ENCODE measurements around the gene PCDHB13.
"Not testable (repeated sequence)": the region's sequence is repeated elsewhere in the genome, so short reads cannot be mapped to it uniquely, and the experiment has no call there.

PCDHB13 gene

GRCh38 chr5:141201126-141201525 is 12.6 kb upstream of the PCDHB13 start:
- not testable (repeated sequence) for H3K27ac ChIP-seq; DNase-seq (ENCODE audit: low read depth, low spot score)

- not testable (repeated sequence) for DNase-seq (ENCODE audit: low read depth, low spot score); H3K27ac ChIP-seq
These were observed 12.1 kb upstream of the PCDHB13 start for GRCh38 chr5:141201646-141202045.

DNA sequence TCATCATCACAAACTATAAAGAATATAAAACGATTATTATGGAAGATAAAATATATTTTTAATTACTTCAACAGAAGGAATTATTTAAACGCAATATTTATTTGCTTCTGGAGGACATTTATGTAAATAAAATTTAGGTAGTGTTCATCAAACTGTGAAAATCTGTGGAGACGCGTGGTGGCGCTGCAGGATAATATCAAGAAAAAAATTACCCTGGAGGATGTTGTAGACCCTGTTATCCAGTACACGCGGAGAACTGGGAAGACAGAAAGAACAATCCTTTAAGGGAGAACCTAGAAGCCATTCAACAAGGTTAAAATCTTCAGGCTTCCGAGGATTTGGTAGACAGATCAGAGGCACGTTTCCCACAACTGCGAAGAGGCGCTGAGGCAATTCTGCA is 5.2 kb upstream of the PCDHB13 start, which contains the start of gene PCDHB12:
TSS of gene PCDHB12 (plus strand) at position 242 of the 400 bp plus-strand sequence. CDS start 189 bp downstream, outside the sequence.
- no peak within 1 kb of the TSS for H3K27ac ChIP-seq
- DNase-seq (ENCODE audit: low read depth, low spot score): no peak

GRCh38 chr5:141210281-141210680 is 3.4 kb upstream of the PCDHB13 start:
- DNase-seq (ENCODE audit: low read depth, low spot score); H3K27ac ChIP-seq: not testable (repeated sequence)

DNA sequence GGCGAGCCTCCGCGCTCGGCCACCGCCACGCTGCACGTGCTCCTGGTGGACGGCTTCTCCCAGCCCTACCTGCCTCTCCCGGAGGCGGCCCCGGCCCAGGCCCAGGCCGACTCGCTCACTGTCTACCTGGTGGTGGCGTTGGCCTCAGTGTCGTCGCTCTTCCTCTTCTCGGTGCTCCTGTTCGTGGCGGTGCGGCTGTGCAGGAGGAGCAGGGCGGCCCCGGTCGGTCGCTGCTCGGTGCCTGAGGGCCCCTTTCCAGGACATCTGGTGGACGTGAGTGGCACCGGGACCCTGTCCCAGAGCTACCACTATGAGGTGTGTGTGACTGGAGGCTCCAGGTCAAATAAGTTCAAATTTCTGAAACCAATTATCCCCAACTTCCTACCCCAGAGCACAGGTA is 2.9 kb upstream of the PCDHB13 start:
- not testable (repeated sequence) for H3K27ac ChIP-seq; DNase-seq (ENCODE audit: low read depth, low spot score)

GRCh38 chr5:141214583-141214982 is 864 bp downstream of the PCDHB13 start:
- H3K27ac ChIP-seq; DNase-seq (ENCODE audit: low read depth, low spot score): not testable (repeated sequence)

GRCh38 chr5:141215504-141215903 is 1.8 kb downstream of the PCDHB13 start:
- DNase-seq (ENCODE audit: low read depth, low spot score); H3K27ac ChIP-seq: not testable (repeated sequence)

- H3K27ac ChIP-seq; DNase-seq (ENCODE audit: low read depth, low spot score): not testable (repeated sequence)
These were observed 2.3 kb downstream of the PCDHB13 start for GRCh38 chr5:141216035-141216434.

DNA sequence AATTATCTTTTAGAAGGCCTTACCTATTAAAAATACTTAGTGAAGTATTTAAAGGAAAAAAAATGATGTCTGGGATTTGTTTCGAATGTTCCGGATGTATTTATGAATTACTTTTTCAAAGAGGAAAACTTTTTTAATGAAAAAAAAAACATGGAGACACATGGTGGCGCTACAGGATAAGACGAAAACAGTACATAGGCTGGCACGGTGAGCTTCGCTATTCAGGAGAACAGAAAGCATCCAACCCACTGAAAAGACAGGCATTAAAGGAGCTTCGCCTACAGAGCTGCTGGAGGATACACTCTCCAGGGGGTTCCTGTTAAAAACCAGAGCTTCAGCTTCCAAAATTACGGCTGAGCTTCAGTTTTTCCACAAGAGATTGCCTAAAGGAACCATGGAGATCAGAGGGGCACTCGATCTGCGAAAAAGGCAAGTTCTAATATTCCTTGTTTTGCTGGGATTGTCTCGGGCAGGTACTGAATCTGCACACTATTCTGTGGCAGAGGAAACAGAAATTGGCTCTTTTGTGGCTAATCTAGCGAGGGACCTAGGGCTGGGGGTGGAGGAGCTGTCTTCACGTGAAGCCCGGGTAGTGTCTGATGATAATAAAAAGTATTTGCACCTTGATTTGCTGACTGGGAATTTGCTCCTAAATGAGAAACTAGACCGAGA is 9.5 kb downstream of the PCDHB13 start, which contains the start of gene PCDHB14:
TSS of gene PCDHB14 (plus strand) at position 232 of the 672 bp plus-strand sequence. CDS start at position 395, 163 bp downstream.
- no peak within 1 kb of the TSS for H3K27ac ChIP-seq
- no peak for DNase-seq (ENCODE audit: low read depth, low spot score)

- not testable (repeated sequence) for H3K27ac ChIP-seq; DNase-seq (ENCODE audit: low read depth, low spot score)
These were observed 11.1 kb downstream of the PCDHB13 start for GRCh38 chr5:141224844-141225243.

DNA sequence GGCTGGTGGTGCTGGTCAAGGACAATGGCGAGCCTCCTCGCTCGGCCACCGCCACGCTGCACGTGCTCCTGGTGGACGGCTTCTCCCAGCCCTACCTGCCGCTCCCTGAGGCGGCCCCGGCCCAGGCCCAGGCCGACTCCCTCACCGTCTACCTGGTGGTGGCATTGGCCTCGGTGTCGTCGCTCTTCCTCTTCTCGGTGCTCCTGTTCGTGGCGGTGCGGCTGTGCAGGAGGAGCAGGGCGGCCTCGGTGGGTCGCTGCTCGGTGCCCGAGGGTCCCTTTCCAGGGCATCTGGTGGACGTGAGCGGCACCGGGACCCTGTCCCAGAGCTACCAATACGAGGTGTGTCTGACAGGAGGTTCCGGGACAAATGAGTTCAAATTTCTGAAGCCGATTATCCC is 11.7 kb downstream of the PCDHB13 start:
- DNase-seq (ENCODE audit: low read depth, low spot score); H3K27ac ChIP-seq: not testable (repeated sequence)

GRCh38 chr5:141234109-141234667 is 20.5 kb downstream of the PCDHB13 start:
- no peak overlapping the region for H3K27ac ChIP-seq
- no peak for DNase-seq (ENCODE audit: low read depth, low spot score)

GRCh38 chr5:141235922-141236321 is 22.2 kb downstream of the PCDHB13 start:
- H3K27ac ChIP-seq; DNase-seq (ENCODE audit: low read depth, low spot score): not testable (repeated sequence)

DNA sequence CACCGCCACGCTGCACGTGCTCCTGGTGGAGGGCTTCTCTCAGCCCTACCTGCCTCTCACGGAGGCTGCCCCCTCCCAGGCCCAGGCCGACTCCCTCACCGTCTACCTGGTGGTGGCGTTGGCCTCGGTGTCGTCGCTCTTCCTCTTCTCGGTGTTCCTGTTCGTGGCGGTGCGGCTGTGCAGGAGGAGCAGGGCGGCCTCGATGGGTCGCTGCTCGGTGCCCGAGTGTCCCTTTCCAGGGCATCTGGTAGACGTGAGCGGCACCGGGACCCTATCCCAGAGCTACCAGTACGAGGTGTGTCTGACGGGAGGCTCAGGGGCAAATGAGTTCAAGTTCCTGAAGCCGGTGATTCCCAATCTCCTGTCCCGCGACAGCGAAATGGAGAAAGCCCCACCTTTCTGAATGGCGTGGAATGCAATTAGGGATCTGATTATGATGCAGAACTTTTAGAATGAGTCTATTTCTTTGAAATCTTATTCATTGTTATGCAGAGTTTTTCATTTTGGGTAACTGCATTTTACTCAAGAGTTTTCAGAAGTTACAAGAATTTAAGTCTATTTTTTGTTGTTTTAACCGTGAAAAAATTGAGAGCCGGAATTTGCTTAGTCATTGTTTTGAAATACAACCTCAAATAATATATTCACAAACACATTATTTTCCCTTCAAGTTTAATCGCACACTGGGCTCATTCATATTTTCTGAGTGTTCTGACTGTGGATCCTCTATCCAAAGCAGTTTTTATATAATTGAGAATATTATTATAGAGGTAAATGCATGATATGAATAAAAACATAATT is 23.0 kb downstream of the PCDHB13 start:
- DNase-seq (ENCODE audit: low read depth, low spot score): no peak
- no peak overlapping the region for H3K27ac ChIP-seq

- DNase-seq (ENCODE audit: low read depth, low spot score): no peak
- H3K27ac ChIP-seq: no peak overlapping the region
These were observed 27.8 kb downstream of the PCDHB13 start for GRCh38 chr5:141241496-141241895.

DNA sequence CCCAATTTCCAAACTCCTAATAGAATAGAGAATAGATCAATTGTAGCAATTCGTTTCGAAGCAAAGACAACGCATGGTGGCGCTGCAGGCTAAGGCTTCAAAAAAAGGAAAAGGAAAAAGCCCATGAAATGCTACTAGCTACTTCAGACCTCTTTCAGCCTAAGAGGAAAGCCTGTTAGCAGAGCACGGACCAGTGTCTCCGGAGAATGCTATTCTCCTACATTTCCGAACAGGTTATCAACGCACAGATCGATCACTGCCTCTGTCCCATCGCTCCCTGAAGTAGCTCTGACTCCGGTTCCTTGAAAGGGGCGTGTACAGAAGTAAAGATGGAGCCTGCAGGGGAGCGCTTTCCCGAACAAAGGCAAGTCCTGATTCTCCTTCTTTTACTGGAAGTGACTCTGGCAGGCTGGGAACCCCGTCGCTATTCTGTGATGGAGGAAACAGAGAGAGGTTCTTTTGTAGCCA is 31.6 kb downstream of the PCDHB13 start, which contains the start of gene PCDHB15:
TSS of gene PCDHB15 (plus strand) at position 146 of the 468 bp plus-strand sequence. CDS start at position 330, 184 bp downstream.
- no peak for DNase-seq (ENCODE audit: low read depth, low spot score)

GRCh38 chr5:141246971-141247370 is 33.3 kb downstream of the PCDHB13 start:
- H3K27ac ChIP-seq; DNase-seq (ENCODE audit: low read depth, low spot score): not testable (repeated sequence)

More for the DNA sequence above, 31.6 kb downstream of the PCDHB13 start, which contains the start of gene PCDHB15:
- H3K27ac ChIP-seq: no peak within 1 kb of the TSS

GRCh38 chr5:141247434-141247833 is 33.7 kb downstream of the PCDHB13 start:
- not testable (repeated sequence) for DNase-seq (ENCODE audit: low read depth, low spot score); H3K27ac ChIP-seq

DNA sequence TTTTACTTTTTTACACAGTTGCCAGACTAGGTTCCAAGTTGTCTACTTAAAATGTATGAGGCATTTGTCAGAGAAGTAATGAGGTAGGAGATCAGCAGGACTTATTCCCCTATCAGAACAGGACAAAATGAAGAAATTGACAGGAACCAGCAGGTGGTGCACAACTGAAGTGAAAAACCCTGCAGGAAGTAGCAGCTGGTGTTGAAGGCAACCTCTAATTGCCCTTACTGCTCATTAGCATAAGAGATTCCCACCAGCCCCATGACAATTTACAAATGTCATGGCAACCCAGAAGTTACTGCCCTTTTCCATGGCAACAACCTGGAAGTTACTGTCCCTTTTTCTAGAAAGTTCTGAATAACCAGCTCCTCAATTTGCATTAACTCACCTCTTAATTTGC is 36.9 kb downstream of the PCDHB13 start:
- H3K27ac ChIP-seq: no peak overlapping the region

DNA sequence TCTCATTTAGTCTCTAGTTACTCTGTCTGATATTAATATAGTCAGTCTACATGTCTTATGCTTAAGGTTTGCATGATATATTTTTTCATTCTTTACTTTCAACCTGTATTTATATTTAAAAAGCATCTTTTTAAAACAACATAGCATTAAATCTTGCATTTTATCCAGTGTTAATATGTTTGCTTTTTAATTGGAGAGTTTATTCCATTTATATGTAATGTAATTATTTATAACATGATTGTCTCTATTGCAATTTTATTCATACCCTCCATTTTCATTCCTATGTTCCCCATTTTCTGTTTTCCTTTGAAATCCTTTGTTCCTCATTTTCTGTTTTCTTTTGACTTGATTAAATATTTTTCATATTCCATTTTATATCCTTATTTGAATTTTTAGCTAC is 44.7 kb downstream of the PCDHB13 start:
- H3K27ac ChIP-seq: no peak overlapping the region
- no peak for DNase-seq (ENCODE audit: low read depth, low spot score)

More for the DNA sequence above, 36.9 kb downstream of the PCDHB13 start:
- DNase-seq (ENCODE audit: low read depth, low spot score): no peak

All from epithelial cell of prostate (primary cell).